GM12872 (cell line): Measurements from ENCODE around the gene NOTO.

Experiments used
- CTCF ChIP-seq: IDR thresholded peaks from 3 replicates; pipeline ENCODE4 v1.5.1; 2011; ENCODE audit warnings: low read depth, mild to moderate bottlenecking, low read length, moderate library complexity; ENCODE audit not compliant: insufficient read depth

The NOTO gene

GRCh38 chr2:73202156-73203054 is at the start of gene NOTO:
Gene NOTO (plus strand): TSS chr2:73202574. CDS start chr2:73202667, 93 bp downstream.
- no peak for TF ChIP-seq CTCF

- TF ChIP-seq CTCF, result peak; percentile 43; the same call in 2 of the 3 replicates
Measured at GRCh38 chr2:73156539-73157124, 45.7 kb upstream of the NOTO start.

- TF ChIP-seq CTCF, result no peak
Measured at GRCh38 chr2:73162856-73163391, 39.5 kb upstream of the NOTO start.

DNA sequence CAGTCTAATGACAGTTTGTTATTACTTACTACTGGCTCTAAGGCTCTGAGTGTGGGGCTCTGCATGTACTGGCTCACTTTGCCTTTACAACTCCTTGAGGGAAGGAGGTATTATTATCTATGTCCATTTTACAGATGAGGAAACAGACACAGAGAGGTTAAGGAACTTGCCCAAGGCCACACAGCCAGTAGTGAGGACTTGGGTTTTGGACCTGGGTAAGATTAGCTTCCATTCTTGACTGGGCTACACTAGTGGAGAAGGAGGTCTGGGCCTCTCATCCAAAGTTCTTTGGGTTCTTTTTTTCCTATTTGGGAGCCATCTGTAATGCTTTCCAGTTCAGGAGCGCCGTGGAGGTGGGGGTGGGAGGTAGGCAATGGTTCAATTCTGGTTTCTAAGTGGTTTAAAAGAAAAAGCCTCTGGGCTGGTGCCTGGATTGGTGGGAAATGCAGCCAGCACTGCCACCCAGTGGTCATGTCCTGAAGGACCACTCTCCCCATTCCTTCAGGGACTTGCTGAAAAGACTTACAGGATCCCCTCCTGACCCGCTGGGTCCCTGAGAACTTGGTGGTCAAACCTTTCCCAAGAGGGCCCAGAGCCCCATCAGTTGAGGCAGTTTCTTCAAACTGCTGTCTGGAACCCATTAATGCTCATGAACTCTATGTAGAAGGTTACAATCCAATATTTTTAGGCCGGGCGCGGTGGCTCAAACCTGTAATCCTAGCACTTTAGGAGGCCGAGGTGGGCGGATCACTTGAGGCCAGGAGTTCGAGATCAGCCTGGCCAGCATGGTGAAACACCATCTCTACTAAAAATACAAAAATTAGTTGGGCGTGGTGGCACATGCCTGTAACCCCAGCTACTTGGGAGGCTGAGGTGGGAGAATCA is 38.6 kb upstream of the NOTO start:
- peak; percentile 94 for TF ChIP-seq CTCF

DNA sequence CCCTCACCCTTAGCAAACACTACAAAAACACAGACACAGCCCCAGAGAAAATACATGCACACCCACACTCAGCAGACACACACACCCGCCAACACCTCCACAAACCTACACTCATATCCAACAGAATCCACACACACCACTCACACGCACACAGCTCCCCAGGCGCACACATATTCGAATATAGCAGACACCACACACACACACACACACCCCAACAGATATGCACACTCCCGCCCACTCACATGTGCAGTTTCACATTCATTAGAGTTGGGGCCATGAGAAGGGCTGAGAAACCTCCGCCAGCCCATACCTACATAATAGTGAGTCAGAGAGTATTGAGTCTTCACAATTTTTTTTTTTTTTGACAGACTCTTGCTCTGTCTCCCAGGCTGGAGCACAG is 29.4 kb upstream of the NOTO start:
- no peak for TF ChIP-seq CTCF

GRCh38 chr2:73173781-73174180 is 28.6 kb upstream of the NOTO start:
- TF ChIP-seq CTCF, result no peak
